Heart right ventricle (tissue), 16 donors: ENCODE results near the gene FAM193B. TPM values are rescaled to one million over a fixed set of nuclear protein-coding genes. Genes with fewer than 3 reads are reported as not detected.
A peak's percentile ranks its signal among the peaks of the same experiment; 100 is the strongest.

Experiments
- ATAC-seq, 8 donors: fragments of 200-7000 bp; cut with Tn5 transposase; one replicate each; pipeline ENCODE4 v1.9.1; 2020; ENCODE audit warnings: mild to moderate bottlenecking in 8 of 8, moderate library complexity in 8 of 8, moderate number of reproducible peaks in 1 of 8
- DNase-seq, 2 donors: peaks; one replicate each; pipeline ENCODE4 v3.0.0-alpha.2; 2020
- H3K27ac ChIP-seq, 10 donors: fragments of 200-600 bp; sonication (generic) in 2 of 10; one replicate each; pipeline versions ENCODE4 v1.5.0 to v1.8.0; 2020 to 2022; ENCODE audit warnings: mild to moderate bottlenecking in 3 of 10
- H3K27me3 ChIP-seq, 7 donors: fragments of 200-600 bp; one replicate each; pipeline ENCODE4 v1.8.0; 2021 to 2022; ENCODE audit warnings: mild to moderate bottlenecking in 2 of 7
- H3K36me3 ChIP-seq, 9 donors: fragments of 200-600 bp; sonication (generic) in 1 of 9; one replicate each; pipeline versions ENCODE4 v1.5.0 to v1.8.0; 2020 to 2022; ENCODE audit warnings: mild to moderate bottlenecking in 2 of 9
- H3K4me1 ChIP-seq, 9 donors: fragments of 200-600 bp; sonication (generic) in 1 of 9; one replicate each; pipeline versions ENCODE4 v1.5.0 to v1.8.0; 2020 to 2022; ENCODE audit warnings: mild to moderate bottlenecking in 4 of 9
- H3K4me3 ChIP-seq, 10 donors: fragments of 200-600 bp; sonication (generic) in 2 of 10; one replicate each; pipeline versions ENCODE4 v1.5.0 to v1.8.0; 2020 to 2022; ENCODE audit warnings: mild to moderate bottlenecking in 7 of 10, moderate library complexity in 2 of 10
- H3K9me3 ChIP-seq, 11 donors: fragments of 200-600 bp in 10 of 11; sonication (generic) in 2 of 11; one replicate each; pipeline versions ENCODE4 v1.5.0 to v1.8.0; 2013 to 2022; ENCODE audit warnings: mild to moderate bottlenecking in 2 of 11, control low read depth in 1 of 11, moderate library complexity in 1 of 11
- WGBS, 2 donors: extraction: QIAGEN DNeasy Blood & Tissue Kit; methylation state at CpG; one replicate each; pipeline ENCODE4 v1.1.7; 2013; ENCODE audit warnings: inconsistent platforms in 1 of 2; 5-methylcytosine and 5-hydroxymethylcytosine counted together
- intact Hi-C, 10 donors: fragments of 100-400 bp; cut with DNase I; formaldehyde crosslinking; loops; one replicate each; pipeline versions ENCODE4 v1.11.1 to v1.14.2; 2022
- polyA plus RNA-seq, 2 donors: library from polyadenylated mRNA; stranded (reverse); fragments of 200-250 nt; gene quantifications; one replicate each; pipeline ENCODE4 v1.2.3, GENCODE V29; 2013
- total RNA-seq, 10 donors: library from RNA; stranded (reverse); fragmentation: NEBNext Ultra II Directional in 3 of 10; extraction: Animal tissue kit (Norgen Biotek cat#: 25700) in 3 of 10; gene quantifications; one replicate each; pipeline versions ENCODE4 v1.2.1 to v1.2.4, GENCODE V29; 2021 to 2023
- TF ChIP-seq, protein P1 (sequence below), 9 donors: fragments of 200-600 bp; sonication (generic) in 2 of 9; IDR thresholded peaks; one replicate each; pipeline versions ENCODE4 v1.5.0 to v1.8.0; 2021 to 2022; ENCODE audit warnings: antibody characterized with exemption in 9 of 9, mild to moderate bottlenecking in 5 of 9, moderate library complexity in 1 of 9
- donor health status: Arrhythmogenic right ventricular cardiomyopathy.
- donor health status: ischemic (EF 13 %, LVEDD 7.1; RV severe dilation, severe dysfunction).
- donor health status: healthy with polysubstance abuse.
- donor health status: DM: no; HTN: yes; CAD: no.
- donor health status: DM: no; HTN: no; CAD: no.
- donor health status: ischemic (EF 25% LVEDD 6.9; RV normal size, moderate dysfunction).
- donor health status: ischemic (EF 25% LVEDD 5.7; RV mildly dilated, moderate dysfunction).
- donor health status: healthy.
- donor health status: DM: yes; HTN: yes; CAD: no.
- donor health status: Ischemic cardiomyopathy.
- donor health status: ischemic (EF 35%, LVEDD 5.7; RV mildly dilated, moderate dysfunction).
- donor health status: nonischemic (EF 11% LVEDD 7.7; RV severe dilation, severe dysfunction).
- donor health status: DM: yes; HTN: yes; CAD: no.
- donor health status: PGD.
- donor health status: ischemic (EF 29% LVEDD 5.4; RV normal size, mild dysfunction).
- donor health status: nonischemic (EF 23%, LVEDD 6.1; RV moderate dilation, normal function).

FAM193B gene
- total and polyA plus RNA-seq, 12 donors = 14.1 to 201 (median 21.7) TPM

GRCh38 chr5:177555665-177556064, 1.3 kb upstream of the FAM193B start:
- WGBS, 2 donors = 93 to 96% methylated on average over 5 of the region's 5 CpGs
- H3K27ac ChIP-seq = peak overlapping the region in 3 of 10 donors; percentile 0 to 60 (median 56)
- ATAC-seq = no peak

GRCh38 chr5:177555228-177555627, 865 bp upstream of the FAM193B start:
- peak overlapping the region in 7 of 10 donors; percentile 60 to 99 (median 93) for H3K4me3 ChIP-seq
- peaks cover 9 to 44% (median 29%) of the 10 kb centered on the region in 9 donors for H3K4me1 ChIP-seq
- intact Hi-C loops = no loop called here
- no peaks in the 10 kb centered on the region for H3K27me3 ChIP-seq
- TF ChIP-seq, protein P1, sequence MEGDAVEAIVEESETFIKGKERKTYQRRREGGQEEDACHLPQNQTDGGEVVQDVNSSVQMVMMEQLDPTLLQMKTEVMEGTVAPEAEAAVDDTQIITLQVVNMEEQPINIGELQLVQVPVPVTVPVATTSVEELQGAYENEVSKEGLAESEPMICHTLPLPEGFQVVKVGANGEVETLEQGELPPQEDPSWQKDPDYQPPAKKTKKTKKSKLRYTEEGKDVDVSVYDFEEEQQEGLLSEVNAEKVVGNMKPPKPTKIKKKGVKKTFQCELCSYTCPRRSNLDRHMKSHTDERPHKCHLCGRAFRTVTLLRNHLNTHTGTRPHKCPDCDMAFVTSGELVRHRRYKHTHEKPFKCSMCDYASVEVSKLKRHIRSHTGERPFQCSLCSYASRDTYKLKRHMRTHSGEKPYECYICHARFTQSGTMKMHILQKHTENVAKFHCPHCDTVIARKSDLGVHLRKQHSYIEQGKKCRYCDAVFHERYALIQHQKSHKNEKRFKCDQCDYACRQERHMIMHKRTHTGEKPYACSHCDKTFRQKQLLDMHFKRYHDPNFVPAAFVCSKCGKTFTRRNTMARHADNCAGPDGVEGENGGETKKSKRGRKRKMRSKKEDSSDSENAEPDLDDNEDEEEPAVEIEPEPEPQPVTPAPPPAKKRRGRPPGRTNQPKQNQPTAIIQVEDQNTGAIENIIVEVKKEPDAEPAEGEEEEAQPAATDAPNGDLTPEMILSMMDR (IDR thresholded peaks at IDR 0.05) = no peak
- 58 to 73% methylated on average over 2 of the region's 2 CpGs for WGBS, 2 donors
- peak overlapping the region in 5 of 10 donors; percentile 0 to 60 (median 50) for H3K27ac ChIP-seq
- peaks cover 0 to 28% (median 7%) of the 10 kb centered on the region in 9 donors for H3K36me3 ChIP-seq
- ATAC-seq = peak in 5 of 8 donors; percentile 2 to 41 (median 25)
- H3K9me3 ChIP-seq = no peaks in the 10 kb centered on the region
- no peak for DNase-seq

More at GRCh38 chr5:177555665-177556064, 1.3 kb upstream of the FAM193B start:
- Histone ChIP-seq H3K27me3 (no peaks in the 10 kb centered on the region), H3K4me1 (peaks cover 9 to 39% (median 26%) of the 10 kb centered on the region in 9 donors), H3K9me3 (no peaks in the 10 kb centered on the region), H3K36me3 (peaks cover 0 to 24% (median 7%) of the 10 kb centered on the region in 9 donors), H3K4me3 (no peak overlapping the region)
- DNase-seq = no peak
- intact Hi-C loops = no loop called here
- TF ChIP-seq, protein P1 (IDR thresholded peaks at IDR 0.05) = no peak

GRCh38 chr5:177553671-177554429, 513 bp downstream of the FAM193B start:
- peak; percentile 26 to 72 (median 44) for ATAC-seq
- WGBS, 2 donors = 0 to 1% methylated on average over 45 to 72 of the region's 72 CpGs
- peaks cover 0 to 30% (median 7%) of the 10 kb centered on the region in 9 donors for H3K36me3 ChIP-seq
- peaks cover 9 to 55% (median 32%) of the 10 kb centered on the region in 9 donors for H3K4me1 ChIP-seq
- H3K27ac ChIP-seq = peak overlapping the region; percentile 75 to 90 (median 86)
- intact Hi-C loops = loop anchor here in 2 of 10 donors (5.0 kb wide), 1 partner anchor 38 kb away; the partner anchor contains the start of gene TMED9 (in 2 of the 2)
- TF ChIP-seq, protein P1 (IDR thresholded peaks at IDR 0.05) = no peak
- DNase-seq = peak; percentile 42 to 49
- H3K9me3 ChIP-seq = no peaks in the 10 kb centered on the region
- no peaks in the 10 kb centered on the region for H3K27me3 ChIP-seq
- peak overlapping the region; percentile 68 to 99 (median 96) for H3K4me3 ChIP-seq

DNA sequence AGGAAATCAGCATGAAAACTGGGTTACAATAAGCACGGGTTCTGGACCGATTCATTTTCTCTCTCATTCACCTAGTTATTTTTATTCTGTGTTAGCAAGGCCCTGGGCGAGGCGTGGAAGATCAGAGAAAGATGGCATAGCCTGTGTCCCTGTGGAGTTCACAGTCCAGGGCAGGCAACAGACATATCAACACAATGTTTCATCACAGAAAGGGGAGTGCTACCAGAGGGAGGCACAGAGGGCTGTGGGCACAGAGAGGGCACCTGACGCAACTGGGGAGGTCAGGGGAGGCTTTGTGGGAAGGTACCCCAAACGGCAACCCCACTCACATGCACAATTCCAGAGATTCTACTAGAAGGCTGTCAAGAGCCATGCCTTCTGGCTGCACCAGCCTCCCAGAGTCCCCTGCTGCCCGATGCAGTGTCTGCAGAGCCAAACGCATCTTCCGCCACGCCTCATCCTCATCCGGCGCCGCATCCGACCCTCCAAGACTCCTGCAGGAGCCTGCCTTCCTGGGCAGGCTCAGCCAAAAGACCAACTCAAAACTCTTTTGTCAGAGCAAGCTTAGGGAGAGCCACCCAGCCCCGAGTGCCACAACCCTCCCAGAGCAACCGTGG, 1.4 kb downstream of the FAM193B start:
- DNase-seq (no peak), ATAC-seq (peak in 3 of 8 donors; percentile 2 to 24 (median 22))
- H3K4me3 ChIP-seq = peak overlapping the region; percentile 68 to 99 (median 96)
- intact Hi-C loops = loop anchor here in 2 of 10 donors (5.0 kb wide), 1 partner anchor 39 kb away; the partner anchor contains the start of gene TMED9 (in 2 of the 2)
- H3K27ac ChIP-seq = peak overlapping the region in 8 of 10 donors; percentile 82 to 90 (median 87)
- H3K4me1 ChIP-seq = peaks cover 9 to 64% (median 41%) of the 10 kb centered on the region in 9 donors
- H3K9me3 ChIP-seq = no peaks in the 10 kb centered on the region
- H3K36me3 ChIP-seq = peaks cover 0 to 30% (median 7%) of the 10 kb centered on the region in 9 donors
- TF ChIP-seq, protein P1 (IDR thresholded peaks at IDR 0.05) = peak in 2 of 9 donors; percentile 7 to 8
- no peaks in the 10 kb centered on the region for H3K27me3 ChIP-seq
- 33 to 37% methylated on average over 16 of the region's 16 CpGs for WGBS, 2 donors
